GM12875 (cell line): ENCODE data around the gene STX2.
"Not testable (repeated sequence)": the region's sequence is repeated elsewhere in the genome, so short reads cannot be mapped to it uniquely, and the experiment has no call there.

Experiments used
- H3K4me3 ChIP-seq: one replicate; pipeline ENCODE4 v1.5.1; 2011; ENCODE audit warnings: low read depth, low read length, control low read depth
- TF ChIP-seq, protein P1 (sequence below): IDR thresholded peaks from 2 replicates; pipeline ENCODE4 v1.5.1; 2011; ENCODE audit warnings: low read depth, mild to moderate bottlenecking, control low read depth, inconsistent platforms, low read length, moderate library complexity, borderline replicate concordance; ENCODE audit not compliant: insufficient read depth

STX2 gene

GRCh38 chr12:130761537-130762318, 77.3 kb downstream of the STX2 start:
- TF ChIP-seq, protein P1, sequence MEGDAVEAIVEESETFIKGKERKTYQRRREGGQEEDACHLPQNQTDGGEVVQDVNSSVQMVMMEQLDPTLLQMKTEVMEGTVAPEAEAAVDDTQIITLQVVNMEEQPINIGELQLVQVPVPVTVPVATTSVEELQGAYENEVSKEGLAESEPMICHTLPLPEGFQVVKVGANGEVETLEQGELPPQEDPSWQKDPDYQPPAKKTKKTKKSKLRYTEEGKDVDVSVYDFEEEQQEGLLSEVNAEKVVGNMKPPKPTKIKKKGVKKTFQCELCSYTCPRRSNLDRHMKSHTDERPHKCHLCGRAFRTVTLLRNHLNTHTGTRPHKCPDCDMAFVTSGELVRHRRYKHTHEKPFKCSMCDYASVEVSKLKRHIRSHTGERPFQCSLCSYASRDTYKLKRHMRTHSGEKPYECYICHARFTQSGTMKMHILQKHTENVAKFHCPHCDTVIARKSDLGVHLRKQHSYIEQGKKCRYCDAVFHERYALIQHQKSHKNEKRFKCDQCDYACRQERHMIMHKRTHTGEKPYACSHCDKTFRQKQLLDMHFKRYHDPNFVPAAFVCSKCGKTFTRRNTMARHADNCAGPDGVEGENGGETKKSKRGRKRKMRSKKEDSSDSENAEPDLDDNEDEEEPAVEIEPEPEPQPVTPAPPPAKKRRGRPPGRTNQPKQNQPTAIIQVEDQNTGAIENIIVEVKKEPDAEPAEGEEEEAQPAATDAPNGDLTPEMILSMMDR = peak; percentile 54
- H3K4me3 ChIP-seq = no peak overlapping the region

DNA sequence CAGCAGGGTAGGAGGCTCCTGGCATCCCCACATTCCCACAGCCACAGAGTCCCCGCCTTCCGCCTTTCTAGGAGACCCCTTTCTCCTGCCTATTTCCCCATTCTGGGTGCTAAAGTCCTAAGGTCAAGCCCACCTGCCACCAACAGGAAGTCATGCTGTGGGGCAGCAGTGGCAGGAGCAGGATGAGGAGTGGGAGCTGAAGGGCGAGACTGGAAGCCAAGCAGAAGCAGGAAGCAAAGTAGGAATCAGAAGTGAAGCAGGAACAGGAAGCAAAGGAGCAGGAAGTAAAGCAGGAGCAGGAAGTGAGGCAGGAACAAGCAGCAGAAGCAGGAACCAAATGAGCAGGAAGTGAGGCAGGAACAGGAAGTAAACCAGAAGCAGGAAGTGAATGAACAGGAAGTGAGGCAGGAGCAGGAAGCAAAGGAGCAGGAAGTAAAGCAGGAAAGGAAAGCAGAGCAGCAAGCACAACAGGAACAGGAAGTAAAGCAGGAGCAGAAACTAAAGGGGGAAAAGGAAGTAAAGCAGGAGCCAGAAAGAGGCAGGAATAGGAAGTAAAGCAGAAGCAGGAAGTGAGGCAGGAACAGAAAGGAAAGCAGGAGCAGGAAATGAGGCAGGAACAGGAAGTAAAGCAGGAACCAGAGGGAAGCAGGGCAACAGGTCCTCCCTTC, 84.7 kb downstream of the STX2 start:
- no peak overlapping the region for H3K4me3 ChIP-seq
- TF ChIP-seq, protein P1 = no peak

DNA sequence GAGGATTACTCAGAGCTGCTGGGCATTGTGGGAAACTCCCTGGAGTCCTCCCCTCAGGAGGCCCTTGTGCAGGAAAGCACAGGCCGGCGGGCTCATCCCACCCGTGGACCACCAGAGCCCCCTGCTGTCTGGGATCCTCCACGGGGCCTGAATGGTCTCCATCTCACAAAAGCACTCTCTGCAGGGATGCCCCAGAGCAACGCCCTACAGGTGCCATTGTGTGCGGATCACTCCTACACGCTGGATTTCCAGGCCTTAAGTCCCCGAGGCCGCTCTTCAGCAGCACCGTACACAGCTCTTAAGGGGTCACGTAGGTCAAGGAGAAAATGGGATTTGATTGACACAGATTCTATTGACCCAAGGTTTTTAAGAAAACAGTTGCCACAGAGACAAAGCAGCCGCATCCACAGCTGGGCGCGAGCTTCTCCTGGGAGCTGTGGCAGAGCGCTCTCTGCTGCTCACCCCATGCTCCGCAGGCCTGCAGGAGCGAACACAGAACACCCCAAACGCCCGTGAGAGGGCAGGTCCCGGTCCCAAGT, 86.3 kb downstream of the STX2 start:
- TF ChIP-seq, protein P1 = no peak
- H3K4me3 ChIP-seq = no peak overlapping the region

DNA sequence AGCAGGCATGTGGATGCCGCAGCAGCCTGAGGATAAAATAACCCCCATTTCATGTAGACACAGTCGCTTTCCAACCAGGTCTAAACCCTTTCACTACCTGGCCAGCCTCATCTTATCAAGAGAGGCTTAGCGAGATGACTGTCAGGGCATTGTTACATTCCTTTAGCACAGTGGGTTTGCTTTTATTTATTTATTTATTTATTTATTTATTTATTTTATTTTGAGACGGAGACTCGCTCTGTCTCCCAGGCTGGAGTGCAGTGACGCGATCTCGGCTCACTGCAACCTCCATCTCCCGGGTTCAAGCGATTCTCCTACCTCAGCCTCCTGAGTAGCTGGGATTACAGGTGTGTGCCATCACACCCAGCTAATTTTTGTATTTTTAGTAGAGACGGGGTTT, 87.0 kb downstream of the STX2 start:
- H3K4me3 ChIP-seq = not testable (repeated sequence)

DNA sequence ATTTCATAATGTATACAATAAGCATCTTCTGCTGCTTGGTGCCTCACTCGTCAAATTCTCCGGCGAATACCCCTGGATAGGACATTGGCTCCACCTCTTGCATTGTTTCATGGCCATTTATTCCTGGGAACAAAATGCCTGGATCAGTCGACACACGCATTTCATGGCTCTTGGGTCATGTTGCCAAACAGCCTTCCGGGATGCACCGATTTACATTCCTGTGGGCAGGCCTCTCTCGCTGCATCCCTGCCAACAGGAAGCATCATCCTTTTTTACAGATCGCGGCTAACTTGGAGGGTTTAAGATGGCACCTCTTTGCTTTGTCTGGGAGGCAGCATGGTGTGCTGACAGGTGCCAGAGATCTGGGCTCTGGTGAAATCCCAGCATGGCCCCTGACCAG, 90.3 kb downstream of the STX2 start:
- TF ChIP-seq, protein P1 = no peak

GRCh38 chr12:130747867-130748740, 90.9 kb downstream of the STX2 start:
- H3K4me3 ChIP-seq = no peak overlapping the region
- TF ChIP-seq, protein P1 = peak; percentile 87

More for the DNA sequence above, 90.3 kb downstream of the STX2 start:
- no peak overlapping the region for H3K4me3 ChIP-seq

- TF ChIP-seq, protein P1 = no peak
- H3K4me3 ChIP-seq = no peak overlapping the region
Observed at GRCh38 chr12:130746546-130746945, 92.5 kb downstream of the STX2 start.
